C4-2B (cell line): ENCODE results near the gene TAS2R40.
"Not testable (repeated sequence)": the region's sequence is repeated elsewhere in the genome, so short reads cannot be mapped to it uniquely, and the experiment has no call there.

Source experiments
- H3K27ac ChIP-seq: fragments of 450-650 bp; 2 replicates; pipeline ENCODE4 v1.5.1; 2017
- ZFX ChIP-seq: fragments of 450-650 bp; IDR thresholded peaks from 2 replicates; pipeline ENCODE4 v1.6.1; 2017
- TF ChIP-seq, protein P1 (sequence below): fragments of 450-650 bp; conservative IDR thresholded peaks from 2 replicates; pipeline ENCODE4 v1.5.1; 2017; ENCODE audit warnings: mild to moderate bottlenecking

The TAS2R40 gene

DNA sequence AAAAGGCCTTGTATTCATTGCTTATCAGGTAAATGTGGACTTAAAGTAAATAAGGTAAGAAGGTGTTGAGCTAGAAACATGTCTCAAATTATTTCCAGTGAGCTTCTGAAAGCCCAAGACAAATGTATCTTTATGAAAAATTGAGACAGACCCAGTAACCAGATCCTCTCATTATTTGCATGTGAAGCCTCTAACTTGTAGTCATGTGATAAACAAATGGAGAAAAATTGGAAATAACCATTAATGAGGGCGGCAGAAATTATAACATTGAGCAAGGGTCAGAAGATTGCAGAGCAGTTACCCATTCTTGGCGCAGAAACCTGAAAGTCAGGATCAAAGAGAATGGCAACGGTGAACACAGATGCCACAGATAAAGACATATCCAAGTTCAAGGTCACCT is at the start of gene TAS2R40:
TSS of gene TAS2R40 (plus strand) at position 301 of the 400 bp plus-strand sequence. CDS start at position 343, 42 bp downstream.
- TF ChIP-seq, protein P1, sequence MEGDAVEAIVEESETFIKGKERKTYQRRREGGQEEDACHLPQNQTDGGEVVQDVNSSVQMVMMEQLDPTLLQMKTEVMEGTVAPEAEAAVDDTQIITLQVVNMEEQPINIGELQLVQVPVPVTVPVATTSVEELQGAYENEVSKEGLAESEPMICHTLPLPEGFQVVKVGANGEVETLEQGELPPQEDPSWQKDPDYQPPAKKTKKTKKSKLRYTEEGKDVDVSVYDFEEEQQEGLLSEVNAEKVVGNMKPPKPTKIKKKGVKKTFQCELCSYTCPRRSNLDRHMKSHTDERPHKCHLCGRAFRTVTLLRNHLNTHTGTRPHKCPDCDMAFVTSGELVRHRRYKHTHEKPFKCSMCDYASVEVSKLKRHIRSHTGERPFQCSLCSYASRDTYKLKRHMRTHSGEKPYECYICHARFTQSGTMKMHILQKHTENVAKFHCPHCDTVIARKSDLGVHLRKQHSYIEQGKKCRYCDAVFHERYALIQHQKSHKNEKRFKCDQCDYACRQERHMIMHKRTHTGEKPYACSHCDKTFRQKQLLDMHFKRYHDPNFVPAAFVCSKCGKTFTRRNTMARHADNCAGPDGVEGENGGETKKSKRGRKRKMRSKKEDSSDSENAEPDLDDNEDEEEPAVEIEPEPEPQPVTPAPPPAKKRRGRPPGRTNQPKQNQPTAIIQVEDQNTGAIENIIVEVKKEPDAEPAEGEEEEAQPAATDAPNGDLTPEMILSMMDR = no peak
- TF ChIP-seq ZFX = no peak
- H3K27ac ChIP-seq = no peak within 1 kb of the TSS

DNA sequence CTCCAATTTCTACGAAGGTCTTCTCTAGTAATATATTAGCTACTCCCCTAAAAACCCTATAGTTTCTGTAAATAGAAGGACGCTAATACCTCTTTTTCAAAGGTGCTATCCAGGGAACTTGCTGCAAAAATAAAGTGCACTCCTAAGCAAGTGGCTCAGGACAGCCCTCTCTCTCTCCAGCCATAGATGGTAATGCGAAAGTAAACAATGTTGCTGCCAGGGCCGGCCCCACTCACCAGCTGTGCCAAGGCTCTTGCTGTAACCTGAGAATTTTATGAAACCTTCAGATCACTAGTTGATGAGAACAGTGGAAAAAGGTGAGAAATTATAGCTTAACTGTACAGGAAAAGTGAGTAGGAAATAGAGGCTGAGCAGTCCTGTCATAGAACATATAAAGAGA is 49.5 kb upstream of the TAS2R40 start:
- TF ChIP-seq, protein P1 = no peak; the same call in none of the 2 replicates
- no peak for TF ChIP-seq ZFX
- no peak overlapping the region for H3K27ac ChIP-seq

DNA sequence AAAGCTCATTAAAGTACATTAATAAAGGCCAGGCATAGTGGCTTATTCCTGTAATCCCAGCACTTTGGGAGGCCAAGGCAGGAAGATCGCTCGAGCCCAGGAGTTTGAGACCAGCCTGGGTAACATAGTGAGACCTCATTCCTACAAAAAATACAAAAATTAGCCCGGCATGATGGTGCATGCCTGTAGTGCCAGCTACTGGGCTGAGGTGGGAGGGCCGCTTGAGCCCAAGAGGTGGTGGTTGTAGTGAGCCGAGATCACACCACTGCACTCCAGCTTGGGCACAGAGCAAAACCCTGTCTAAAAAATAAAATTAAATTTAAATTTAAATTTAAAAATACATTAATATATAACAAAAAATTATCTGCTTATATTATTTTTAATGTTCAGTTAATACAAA is 45.7 kb upstream of the TAS2R40 start:
- TF ChIP-seq, protein P1 = no peak
- no peak for TF ChIP-seq ZFX
- H3K27ac ChIP-seq = no peak overlapping the region

DNA sequence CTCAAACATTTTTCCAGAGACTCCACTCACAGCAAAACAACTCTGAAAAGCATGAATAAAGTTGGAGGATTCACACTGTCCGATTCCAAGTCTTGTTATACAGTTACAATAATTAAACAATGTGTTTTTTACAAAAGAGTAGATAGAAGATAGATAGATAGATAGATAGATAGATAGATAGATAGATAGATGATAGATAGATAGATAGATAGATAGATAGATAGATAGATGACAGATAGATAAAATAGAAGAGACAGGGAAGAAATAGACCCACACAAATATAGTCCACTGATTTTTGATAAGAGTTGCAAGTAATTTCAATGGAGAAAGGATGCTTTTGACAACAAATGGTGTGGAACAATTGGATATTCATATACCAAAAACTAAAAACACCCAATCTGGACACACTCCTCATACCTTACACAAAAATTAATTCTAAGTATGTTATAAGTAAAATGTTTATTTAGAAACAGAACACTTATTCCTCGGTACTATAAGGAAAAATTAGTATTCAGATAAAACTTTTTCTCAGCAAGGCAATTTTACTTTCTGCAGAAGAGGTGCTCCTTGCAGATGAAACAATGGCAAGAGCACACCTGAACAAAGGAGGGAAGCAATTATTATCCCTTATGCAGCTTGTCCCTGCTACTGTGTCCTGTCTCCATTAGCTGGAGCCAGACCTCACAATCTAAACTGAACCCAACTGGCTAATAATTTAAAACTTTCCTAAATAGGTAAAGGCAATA is 44.3 kb upstream of the TAS2R40 start:
- H3K27ac ChIP-seq = no peak overlapping the region
- TF ChIP-seq ZFX = no peak
- TF ChIP-seq, protein P1 = no peak

DNA sequence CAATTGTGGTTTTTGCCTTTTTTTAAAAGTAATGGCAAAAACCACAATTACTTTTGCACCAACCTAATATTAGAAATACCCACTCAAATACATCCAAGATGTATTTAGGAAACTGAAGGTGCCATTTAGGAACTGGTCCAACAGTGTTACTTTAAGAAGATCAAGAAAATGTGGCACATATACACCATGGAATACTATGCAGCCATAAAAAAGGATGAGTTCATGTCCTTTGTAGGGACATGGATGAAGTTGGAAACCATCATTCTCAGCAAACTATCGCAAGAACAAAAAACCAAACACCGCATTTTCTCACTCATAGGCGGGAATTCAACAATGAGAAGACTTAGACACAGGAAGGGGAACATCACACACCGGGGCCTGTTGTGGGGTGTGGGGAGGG is 41.1 kb upstream of the TAS2R40 start:
- not testable (repeated sequence) for H3K27ac ChIP-seq

DNA sequence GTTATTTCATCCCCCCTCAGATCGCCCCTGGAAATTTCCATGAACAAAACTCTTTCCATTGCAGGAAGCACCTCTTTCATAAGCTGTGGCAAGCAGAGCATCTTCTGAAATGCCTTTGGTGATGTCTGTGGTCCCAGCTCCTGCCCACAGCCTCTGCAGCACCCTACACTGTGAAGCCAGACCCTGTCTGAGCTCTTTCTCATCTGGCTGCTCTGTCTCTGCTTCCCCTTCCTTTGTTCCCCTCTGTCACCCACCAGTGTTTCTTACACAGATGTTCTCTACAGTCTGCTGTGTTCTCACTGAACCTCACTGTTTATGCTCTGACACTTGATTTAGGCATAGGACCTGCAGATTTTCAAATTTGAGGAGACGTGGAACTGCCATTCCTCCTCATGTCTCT is 40.5 kb upstream of the TAS2R40 start:
- TF ChIP-seq, protein P1 = no peak
- TF ChIP-seq ZFX = no peak
- H3K27ac ChIP-seq = no peak overlapping the region

DNA sequence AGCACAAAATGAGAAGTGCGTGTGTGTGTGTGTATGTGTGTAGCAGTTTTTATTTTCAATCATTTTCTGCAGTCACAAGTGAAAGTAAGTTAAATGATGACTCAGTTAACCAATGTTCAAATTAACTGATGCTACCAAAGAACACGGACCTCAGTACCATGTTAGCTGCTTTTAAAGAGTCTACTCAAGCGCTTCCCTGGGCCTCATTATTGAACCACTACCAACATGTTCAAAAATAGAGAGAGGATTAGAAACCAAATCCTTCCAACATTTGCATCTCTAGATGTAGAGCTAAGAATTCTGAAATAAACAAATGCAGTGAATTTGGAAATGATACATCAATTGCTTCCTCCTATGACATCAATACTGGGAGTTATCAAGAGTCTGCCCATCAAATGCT is 38.8 kb upstream of the TAS2R40 start, which contains the start of gene TAS2R39:
TSS of gene TAS2R39 (plus strand) at position 396 of the 400 bp plus-strand sequence. CDS start at position 396, 0 bp downstream.
- TF ChIP-seq ZFX = no peak
- TF ChIP-seq, protein P1 = no peak
- no peak within 1 kb of the TSS for H3K27ac ChIP-seq

DNA sequence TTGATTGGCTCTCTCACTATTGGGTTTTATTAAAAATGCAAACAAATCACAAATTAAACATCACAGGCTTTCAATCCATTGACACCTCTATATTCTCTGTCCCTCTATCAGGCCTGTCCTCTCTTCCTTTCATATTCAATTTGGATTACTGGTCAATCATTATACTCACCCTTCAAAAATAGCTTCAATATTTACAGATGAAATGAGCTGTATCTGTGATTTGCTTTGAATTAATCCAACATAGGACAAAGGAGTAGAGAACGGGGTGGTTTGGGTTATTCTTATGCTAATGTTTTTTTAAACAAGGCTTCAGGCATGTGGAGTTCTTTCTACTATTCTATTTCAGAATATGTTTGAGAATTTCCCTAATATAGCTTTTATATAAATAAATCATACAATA is 36.3 kb upstream of the TAS2R40 start:
- TF ChIP-seq, protein P1 = no peak
- no peak for TF ChIP-seq ZFX
- H3K27ac ChIP-seq = no peak overlapping the region
